ENCODE results near the gene ASB11.

DNA sequence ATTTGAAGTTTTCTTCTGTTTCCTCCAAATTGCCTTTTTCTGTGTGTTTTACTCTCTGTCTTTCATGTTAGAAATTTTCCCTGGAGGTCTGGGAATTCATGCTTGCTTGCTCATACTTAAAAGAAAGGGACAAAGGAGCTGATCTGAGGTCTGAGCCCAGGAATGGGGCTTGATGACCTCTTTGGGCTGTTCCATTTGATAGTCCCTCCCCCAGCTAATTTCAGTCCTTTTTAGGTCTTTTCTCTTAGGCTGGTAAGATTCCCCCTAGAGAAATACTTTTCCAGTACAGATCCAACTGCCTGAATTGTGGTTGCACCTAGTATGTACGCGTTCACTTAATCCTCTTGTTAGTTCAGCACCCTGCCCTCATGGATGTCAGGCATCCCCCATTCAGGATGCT is 25.4 kb upstream of the ASB11 start:
- TF ChIP-seq POLR2AphosphoS5 (IDR thresholded peaks at IDR 0.05; ENCODE audit: insufficient read depth in 1 of 2, low read depth in 1 of 2) (no peak), POLR2A (IDR thresholded peaks at IDR 0.05) (no peak)

Measured in vagina (tissue), 2 donors.